Esophagus squamous epithelium (tissue), 5 donors: Measurements from ENCODE around the gene CISD3. TPM values are rescaled to one million over a fixed set of nuclear protein-coding genes. Genes with fewer than 3 reads are reported as not detected.

Experiments used
- DNase-seq: peaks from one replicate; lab custom pipeline; 2025; lab: John Stamatoyannopoulos, UW
- H3K27ac ChIP-seq, 4 donors: fragments of 200-600 bp; sonication (generic); one replicate each; pipeline ENCODE4 v1.5.1; 2016 to 2019; ENCODE audit warnings: mild to moderate bottlenecking in 1 of 4
- H3K27me3 ChIP-seq, 4 donors: fragments of 200-600 bp; sonication (generic); 1 replicate in 3 of 4; 2 replicates in 1 of 4; pipeline versions ENCODE4 v1.5.1 to v1.6.0; 2017 to 2021; ENCODE audit warnings: antibody characterized with exemption in 1 of 4
- H3K36me3 ChIP-seq, 3 donors: fragments of 200-600 bp; sonication (generic); one replicate each; pipeline ENCODE4 v1.5.1; 2016 to 2019
- H3K4me1 ChIP-seq, 3 donors: fragments of 200-600 bp; sonication (generic); one replicate each; pipeline ENCODE4 v1.5.1; 2017 to 2019
- H3K4me3 ChIP-seq, 4 donors: fragments of 200-600 bp; sonication (generic); 1 replicate in 3 of 4; 2 replicates in 1 of 4; pipeline ENCODE4 v1.5.1; 2016 to 2019; ENCODE audit warnings: mild to moderate bottlenecking in 2 of 4, moderate library complexity in 1 of 4
- H3K9me3 ChIP-seq, 3 donors: fragments of 200-600 bp; sonication (generic); one replicate each; pipeline ENCODE4 v1.5.1; 2016 to 2019
- POLR2A ChIP-seq, 4 donors: fragments of 450-650 bp; IDR thresholded peaks; one replicate each; pipeline ENCODE4 v1.6.1; 2017; ENCODE audit warnings: antibody characterized with exemption in 4 of 4, mild to moderate bottlenecking in 4 of 4, moderate library complexity in 3 of 4
- WGBS, 2 donors: methylation state at CpG; one replicate each; pipeline ENCODE4 v1.1.5; 2018; 5-methylcytosine and 5-hydroxymethylcytosine counted together
- intact Hi-C: fragments of 100-400 bp; cut with DNase I; formaldehyde crosslinking; loops from one replicate; pipeline ENCODE4 v1.15.0; 2022
- total RNA-seq, 4 donors: library from RNA; depleted of rRNA; stranded (reverse); fragments of >200 nt; gene quantifications; one replicate each; pipeline ENCODE4 v1.1.0, GENCODE V29; 2016
- TF ChIP-seq, protein P1 (sequence below), 6 experiments: fragments of 450-650 bp in 4 of 6; fragments of 200-600 bp in 2 of 6; sonication (generic) in 2 of 6; IDR thresholded peaks; one replicate each; pipeline ENCODE4 v1.5.1; 2016 to 2019; ENCODE audit warnings: antibody characterized with exemption in 6 of 6, mild to moderate bottlenecking in 4 of 6, moderate library complexity in 4 of 6
- donor health status: DM: yes; HTN: yes; CAD: no.

CISD3 gene
- total RNA-seq, 4 donors from 2014 or later: 4.9 to 8.3 (median 7.8) TPM

DNA sequence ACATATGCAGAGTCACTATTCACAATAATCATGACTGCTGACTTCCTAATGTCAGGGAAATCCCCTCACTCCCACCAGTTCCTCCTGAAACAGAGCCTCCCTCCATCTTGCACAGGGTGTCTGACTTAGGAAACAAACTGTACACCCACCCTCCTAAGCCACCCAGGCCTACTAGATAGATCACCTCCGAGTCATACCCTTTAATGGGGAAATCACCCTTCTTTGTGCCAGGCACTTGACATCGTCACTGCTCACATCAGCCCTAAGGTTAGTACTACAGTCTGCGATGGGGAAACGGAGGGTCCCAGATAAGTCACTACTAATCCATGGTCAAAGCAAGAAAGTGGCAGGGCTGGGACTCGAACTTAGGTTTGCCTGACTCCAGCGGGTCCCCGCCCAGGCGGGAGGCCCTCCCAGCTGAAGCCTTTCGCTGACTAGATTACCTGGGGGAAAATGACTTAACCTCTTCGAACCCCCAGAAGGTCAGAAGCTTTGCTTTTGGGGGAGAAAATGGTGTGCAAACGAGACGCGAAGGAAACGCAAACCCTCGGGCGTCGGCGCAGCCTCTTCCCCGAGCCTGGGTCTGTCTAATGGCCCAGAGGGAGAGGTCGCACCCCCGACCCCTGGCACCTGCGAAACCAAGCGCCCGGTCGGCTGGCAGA, 28.5 kb upstream of the CISD3 start:
- TF ChIP-seq, protein P1, sequence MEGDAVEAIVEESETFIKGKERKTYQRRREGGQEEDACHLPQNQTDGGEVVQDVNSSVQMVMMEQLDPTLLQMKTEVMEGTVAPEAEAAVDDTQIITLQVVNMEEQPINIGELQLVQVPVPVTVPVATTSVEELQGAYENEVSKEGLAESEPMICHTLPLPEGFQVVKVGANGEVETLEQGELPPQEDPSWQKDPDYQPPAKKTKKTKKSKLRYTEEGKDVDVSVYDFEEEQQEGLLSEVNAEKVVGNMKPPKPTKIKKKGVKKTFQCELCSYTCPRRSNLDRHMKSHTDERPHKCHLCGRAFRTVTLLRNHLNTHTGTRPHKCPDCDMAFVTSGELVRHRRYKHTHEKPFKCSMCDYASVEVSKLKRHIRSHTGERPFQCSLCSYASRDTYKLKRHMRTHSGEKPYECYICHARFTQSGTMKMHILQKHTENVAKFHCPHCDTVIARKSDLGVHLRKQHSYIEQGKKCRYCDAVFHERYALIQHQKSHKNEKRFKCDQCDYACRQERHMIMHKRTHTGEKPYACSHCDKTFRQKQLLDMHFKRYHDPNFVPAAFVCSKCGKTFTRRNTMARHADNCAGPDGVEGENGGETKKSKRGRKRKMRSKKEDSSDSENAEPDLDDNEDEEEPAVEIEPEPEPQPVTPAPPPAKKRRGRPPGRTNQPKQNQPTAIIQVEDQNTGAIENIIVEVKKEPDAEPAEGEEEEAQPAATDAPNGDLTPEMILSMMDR (IDR thresholded peaks at IDR 0.05): no peak
- TF ChIP-seq POLR2A (IDR thresholded peaks at IDR 0.05): no peak
- Histone ChIP-seq H3K4me3 (peak overlapping the region; percentile 76 to 94 (median 90)), H3K9me3 (no peaks in the 10 kb centered on the region), H3K27ac (peak overlapping the region; percentile 96 to 98 (median 96)), H3K36me3 (no peaks in the 10 kb centered on the region), H3K27me3 (no peaks in the 10 kb centered on the region), H3K4me1 (peaks cover 10 to 63% (median 21%) of the 10 kb centered on the region in 3 donors)
- intact Hi-C loops: no loop called here
- DNase-seq: no peak
- 3% methylated on average over 7 of the region's 25 CpGs; no CpG with 5 or more reads in 1 of the 2 donors for WGBS, 2 donors

DNA sequence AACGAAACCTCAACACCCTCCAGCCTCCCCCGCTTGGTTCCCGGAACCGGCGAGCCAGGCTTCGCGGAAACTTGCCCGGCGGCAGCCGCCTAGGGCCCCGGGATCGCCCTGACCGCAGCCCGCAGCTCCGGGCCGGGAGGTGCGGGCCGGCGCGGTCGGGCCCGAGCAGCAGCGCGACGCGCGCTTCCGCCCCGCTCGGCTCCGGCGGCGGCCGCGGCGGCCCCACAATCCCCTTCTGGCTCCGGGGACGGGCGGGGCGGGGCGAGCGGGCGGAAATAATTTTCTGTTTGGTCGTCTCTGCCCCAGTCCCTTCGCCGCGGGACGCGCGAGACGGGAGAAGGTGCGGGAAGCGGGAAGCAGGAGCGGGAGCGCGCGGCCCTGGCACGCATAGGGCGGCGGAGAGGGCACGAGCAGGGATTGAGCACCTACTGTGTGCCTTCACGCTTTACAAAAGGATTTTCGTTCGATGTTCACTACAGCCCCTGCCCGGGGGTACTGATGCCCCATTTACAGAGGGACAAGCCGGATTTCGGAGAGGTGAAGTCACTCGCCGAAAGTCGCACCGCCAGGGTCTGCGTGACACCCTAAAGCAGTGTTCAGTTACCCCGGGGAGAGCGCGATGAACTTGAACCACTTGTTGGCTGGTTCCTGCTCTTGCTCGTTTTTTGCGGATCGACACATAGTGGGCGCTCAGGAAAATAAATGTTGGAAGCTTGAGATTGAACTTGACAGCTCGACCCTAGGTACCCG, 27.8 kb upstream of the CISD3 start:
- Histone ChIP-seq H3K4me3 (peak overlapping the region; percentile 76 to 94 (median 90)), H3K9me3 (no peaks in the 10 kb centered on the region), H3K4me1 (peaks cover 10 to 70% (median 28%) of the 10 kb centered on the region in 3 donors), H3K36me3 (peaks cover 0 to 1% (median 0%) of the 10 kb centered on the region in 3 donors), H3K27me3 (no peaks in the 10 kb centered on the region), H3K27ac (peak overlapping the region; percentile 96 to 98 (median 96))
- WGBS, 2 donors: 1% methylated on average over 11 to 20 of the region's 81 CpGs
- intact Hi-C loops: no loop called here
- peak; percentile 44 for DNase-seq
- peak in 3 of 4 donors; percentile 19 to 85 (median 71) for TF ChIP-seq POLR2A (IDR thresholded peaks at IDR 0.05)
- TF ChIP-seq, protein P1 (IDR thresholded peaks at IDR 0.05): no peak

DNA sequence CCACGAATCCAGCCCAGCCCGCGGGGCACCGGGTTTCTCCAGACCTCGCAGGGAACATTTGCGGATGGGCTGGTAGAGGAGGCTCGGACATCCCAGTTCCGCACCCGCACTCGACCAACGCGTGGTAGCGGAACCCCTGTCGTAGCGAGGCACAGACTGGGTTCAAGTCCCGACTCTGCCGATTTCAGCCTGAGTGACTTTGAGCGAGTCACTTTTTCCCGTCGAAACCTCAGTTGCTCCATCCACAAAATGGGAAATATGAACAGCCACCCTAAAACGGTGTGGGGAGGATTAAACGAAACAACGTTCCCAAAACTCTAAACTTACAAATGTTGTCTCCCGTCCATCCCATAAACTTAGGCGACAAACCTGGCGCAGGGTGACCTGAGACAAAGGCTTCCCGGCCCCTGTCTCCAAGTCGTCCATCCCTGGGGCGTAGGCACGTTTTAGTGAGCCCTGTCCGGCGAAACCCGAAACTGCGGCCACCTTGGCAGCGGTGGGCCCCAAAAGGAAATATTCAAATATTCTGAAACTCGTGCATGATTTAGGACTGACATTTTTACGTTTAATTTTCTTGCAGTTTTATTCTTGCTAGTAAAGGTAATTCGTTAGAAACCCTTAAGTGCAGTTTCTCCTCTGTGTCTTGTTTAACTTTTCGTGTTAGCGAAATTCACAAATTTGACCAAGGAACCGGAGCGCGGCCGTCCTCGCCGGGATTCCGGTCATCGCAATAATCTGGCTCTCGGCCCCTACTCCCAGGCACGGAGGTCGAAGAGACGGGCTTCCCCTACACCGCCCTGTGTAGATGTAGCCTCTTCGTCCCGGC, 27.0 kb upstream of the CISD3 start:
- no peaks in the 10 kb centered on the region for H3K27me3 ChIP-seq
- peaks cover 10 to 78% (median 28%) of the 10 kb centered on the region in 3 donors for H3K4me1 ChIP-seq
- peak overlapping the region; percentile 96 to 98 (median 96) for H3K27ac ChIP-seq
- 0 to 3% methylated on average over 35 to 37 of the region's 55 CpGs for WGBS, 2 donors
- TF ChIP-seq, protein P1 (IDR thresholded peaks at IDR 0.05): no peak
- no peak for TF ChIP-seq POLR2A (IDR thresholded peaks at IDR 0.05)
- intact Hi-C loops: no loop called here
- peaks cover 0 to 9% (median 0%) of the 10 kb centered on the region in 3 donors for H3K36me3 ChIP-seq
- H3K9me3 ChIP-seq: no peaks in the 10 kb centered on the region
- H3K4me3 ChIP-seq: peak overlapping the region; percentile 76 to 94 (median 90)
- no peak for DNase-seq

DNA sequence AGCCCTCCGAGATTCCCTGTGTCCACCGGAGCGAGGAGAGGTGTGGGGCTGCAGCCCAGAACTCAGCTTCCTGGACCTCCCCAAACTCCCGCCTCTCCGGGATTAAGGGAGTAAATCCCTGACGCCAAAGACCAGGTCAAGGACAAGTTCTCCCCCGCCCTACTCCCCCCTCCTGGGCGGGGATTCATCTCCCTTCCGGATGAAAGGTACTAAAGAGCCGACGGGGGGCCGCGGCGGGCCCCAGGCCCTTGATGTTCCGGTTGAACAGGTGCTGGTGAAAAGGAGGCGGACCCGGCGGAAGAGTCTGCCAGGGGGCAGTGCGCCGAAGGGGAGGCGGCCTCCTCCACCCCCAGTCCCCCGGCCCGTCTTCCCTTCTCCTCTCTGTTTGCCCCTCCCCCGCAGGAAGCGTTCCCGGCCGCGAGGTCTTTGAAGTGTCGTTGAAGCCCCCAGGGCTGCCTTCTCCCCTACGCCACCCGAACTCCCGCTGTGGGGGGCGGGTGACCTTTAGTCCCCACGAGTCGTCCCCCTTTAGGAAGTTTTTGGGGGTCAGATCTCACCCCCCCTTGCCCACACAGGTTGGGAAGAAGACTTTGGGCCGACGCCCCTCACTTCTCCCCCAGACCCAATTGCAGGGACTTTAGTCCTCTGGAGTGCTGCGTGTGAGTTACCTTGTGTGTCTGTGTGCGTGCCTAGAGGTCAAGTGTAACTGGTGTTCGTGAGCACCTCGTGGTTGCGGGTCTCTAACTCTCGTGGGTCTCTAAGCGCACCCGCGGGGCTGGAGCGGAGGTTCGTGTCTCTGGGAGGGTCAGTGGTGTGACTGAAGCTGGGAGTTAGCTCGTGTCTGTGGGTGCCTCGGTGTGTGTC, 26.2 kb upstream of the CISD3 start:
- intact Hi-C loops: loop anchor here (2.0 kb wide), 1 partner anchor 29 kb away; the partner anchor contains the start of gene EPOP
- Histone ChIP-seq H3K27ac (peak overlapping the region; percentile 96 to 98 (median 96)), H3K4me3 (peak overlapping the region; percentile 76 to 94 (median 90)), H3K9me3 (no peaks in the 10 kb centered on the region), H3K27me3 (no peaks in the 10 kb centered on the region), H3K36me3 (peaks cover 0 to 17% (median 0%) of the 10 kb centered on the region in 3 donors), H3K4me1 (peaks cover 10 to 79% (median 28%) of the 10 kb centered on the region in 3 donors)
- TF ChIP-seq POLR2A (IDR thresholded peaks at IDR 0.05): peak in 3 of 4 donors; percentile 3 to 48 (median 24)
- TF ChIP-seq, protein P1 (IDR thresholded peaks at IDR 0.05): no peak
- 0 to 1% methylated on average over 13 to 15 of the region's 50 CpGs for WGBS, 2 donors
- peak; percentile 32 for DNase-seq
